Spleen (tissue), 7 donors: Measurements from ENCODE around the gene COL6A3.

Experiments
- CTCF ChIP-seq, 11 experiments: fragments of 200-600 bp in 7 of 11; fragments of 450-650 bp in 4 of 11; sonication (generic) in 4 of 11; IDR thresholded peaks in 8 of 11; conservative IDR thresholded peaks in 3 of 11; 1 replicate in 7 of 11; 2 replicates in 4 of 11; pipeline versions ENCODE4 v1.4.0 to v1.8.0; 2016 to 2021; ENCODE audit warnings: antibody characterized with exemption in 11 of 11, inconsistent platforms in 4 of 11, mild to moderate bottlenecking in 1 of 11
- POLR2A ChIP-seq, 3 donors: fragments of 450-650 bp; IDR thresholded peaks; one replicate each; pipeline ENCODE4 v1.5.1; 2017; ENCODE audit warnings: antibody characterized with exemption in 3 of 3, mild to moderate bottlenecking in 1 of 3
- donor health status: DM: no; HTN: no; CAD: no; lungs with moderate emphysema.
- donor health status: DM: no; HTN: no; CAD: no.
- donor health status: DM: no; HTN: no; CAD: no.

DNA sequence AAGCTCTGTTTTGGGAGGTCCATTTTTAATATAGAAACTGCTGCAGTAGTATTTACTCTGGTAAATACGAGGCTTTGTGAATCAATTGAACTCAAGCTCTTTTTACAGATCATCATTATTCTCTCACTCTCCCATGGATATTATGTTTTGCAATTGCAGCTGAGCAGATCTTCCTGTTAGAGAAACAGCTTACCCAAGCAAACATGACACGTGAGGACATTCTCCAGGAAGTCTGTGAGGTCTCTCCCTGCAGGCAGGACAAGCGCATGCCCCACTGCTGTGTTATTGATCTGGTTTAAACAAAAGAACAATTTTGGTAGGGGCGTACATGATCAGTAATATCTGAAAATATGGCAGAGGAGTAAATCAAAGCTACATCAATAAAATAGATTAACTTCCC lies 72.1 kb downstream of the COL6A3 start:
- TF ChIP-seq CTCF (IDR thresholded peaks at IDR 0.05 in 8 of 11, conservative IDR thresholded peaks at IDR 0.05 in 3 of 11) (no peak), POLR2A (IDR thresholded peaks at IDR 0.05) (no peak)
